ENCODE measurements around the gene SUN2.

SUN2 gene

DNA sequence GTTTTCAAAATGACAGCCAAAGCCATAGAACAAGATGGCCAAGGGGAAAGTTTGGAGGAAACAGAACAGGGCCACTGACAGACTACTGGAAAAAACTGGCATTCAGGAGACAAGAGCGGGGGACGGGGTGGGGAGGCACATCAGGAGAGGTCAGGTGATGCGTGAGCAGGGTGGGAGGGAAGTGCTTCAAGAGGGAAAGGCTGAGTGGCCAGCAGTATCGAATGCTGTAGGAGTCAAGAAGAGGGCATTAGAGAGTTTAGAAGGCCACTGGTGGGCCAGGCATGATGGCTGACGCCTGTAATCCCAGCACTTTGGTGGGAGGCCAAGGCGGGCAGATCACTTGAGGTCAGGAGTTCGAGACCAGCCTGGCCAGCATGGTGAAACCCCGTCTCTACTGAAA is 41.9 kb downstream of the SUN2 start:
- DNase-seq, result no peak

DNA sequence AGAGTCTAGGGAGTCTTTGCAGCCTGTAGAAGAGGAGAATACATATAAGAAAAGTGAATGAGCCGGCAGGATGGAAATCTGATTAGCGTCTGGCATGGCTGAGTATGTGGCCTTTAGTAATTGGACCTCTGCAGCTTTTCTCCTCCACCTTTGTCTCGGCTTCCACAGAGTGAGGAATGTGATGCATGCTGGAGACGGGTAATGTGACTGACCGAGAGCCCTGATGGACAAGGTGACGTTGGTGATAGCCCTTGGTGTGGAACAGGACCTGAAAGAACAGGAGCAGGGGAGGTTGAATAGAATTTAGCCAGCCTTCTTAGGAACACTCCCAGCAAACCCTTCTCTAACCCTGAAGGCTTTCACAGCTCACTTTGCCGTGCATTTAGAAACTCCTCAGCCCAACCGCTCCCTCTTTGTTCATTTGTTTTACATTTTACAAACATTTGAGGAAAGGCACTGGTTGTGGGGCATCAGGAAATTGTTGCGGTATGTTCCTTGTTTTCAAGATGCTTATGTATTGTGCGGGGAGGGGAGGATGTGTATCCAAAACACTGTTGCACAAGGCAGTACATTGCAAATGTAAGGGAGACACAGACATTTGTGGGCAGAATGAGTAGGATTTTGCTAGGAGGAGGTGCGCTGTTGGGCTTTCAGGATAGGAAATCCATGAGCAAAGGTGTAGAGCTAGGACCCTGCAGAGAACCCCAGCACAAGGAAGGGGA is 43.2 kb downstream of the SUN2 start:
- DNase-seq, result no peak

DNA sequence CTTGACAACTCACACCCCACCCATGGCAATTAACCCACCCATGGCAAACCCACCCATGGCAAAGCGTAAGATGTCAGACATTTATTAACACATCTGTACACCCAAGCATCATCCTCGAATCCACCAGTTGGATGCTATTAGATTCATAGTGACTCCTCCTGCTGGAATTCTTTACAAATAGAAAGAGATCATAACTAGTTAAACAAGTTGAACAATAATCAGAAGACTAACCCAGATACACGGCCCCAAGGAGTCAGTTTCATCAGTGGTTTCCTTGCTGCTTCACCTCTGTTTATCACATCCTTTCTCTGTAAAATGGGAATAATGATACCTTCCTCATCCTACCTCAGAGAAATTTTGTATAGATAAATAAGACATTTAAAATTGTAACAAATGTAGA is 44.9 kb downstream of the SUN2 start:
- no peak for DNase-seq

DNA sequence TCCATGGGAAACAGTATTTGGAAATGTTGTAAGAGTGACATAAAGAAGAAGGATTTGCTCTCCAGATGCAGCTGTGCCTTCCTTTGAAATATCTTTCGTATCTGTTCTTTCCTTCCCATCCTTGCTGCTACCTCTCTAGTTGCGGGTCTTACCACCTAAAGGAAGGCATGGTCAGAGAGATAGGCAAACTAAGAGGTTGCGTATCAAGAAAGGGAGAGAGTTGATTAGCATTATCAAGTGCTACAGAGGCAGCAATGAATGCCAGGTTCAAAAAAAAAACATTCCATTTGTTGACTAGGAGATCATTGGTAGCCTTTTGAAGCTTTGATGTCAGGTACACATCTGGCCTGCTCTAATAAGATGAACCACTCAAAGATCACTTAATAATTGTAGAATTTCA is 45.4 kb downstream of the SUN2 start:
- DNase-seq, result no peak

DNA sequence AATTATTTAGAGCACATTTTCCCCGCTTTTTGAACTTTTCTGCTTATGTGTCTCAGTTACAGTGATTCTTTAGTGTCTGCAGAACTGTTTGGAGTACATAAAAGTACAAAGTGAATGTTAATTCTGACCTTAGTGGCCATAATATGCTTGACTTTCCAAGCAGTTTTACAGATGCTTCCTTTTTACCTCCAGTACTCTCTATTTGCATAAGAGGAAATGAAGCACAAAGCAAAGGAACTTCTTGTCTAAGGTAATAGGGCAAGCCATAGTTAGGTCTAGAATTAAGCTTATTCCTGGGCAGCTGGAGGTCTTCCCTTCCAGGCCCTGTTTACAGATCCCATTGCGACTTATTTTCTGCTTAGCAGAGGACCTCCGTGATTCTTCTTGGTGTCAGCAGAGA is 46.5 kb downstream of the SUN2 start:
- no peak for DNase-seq

DNA sequence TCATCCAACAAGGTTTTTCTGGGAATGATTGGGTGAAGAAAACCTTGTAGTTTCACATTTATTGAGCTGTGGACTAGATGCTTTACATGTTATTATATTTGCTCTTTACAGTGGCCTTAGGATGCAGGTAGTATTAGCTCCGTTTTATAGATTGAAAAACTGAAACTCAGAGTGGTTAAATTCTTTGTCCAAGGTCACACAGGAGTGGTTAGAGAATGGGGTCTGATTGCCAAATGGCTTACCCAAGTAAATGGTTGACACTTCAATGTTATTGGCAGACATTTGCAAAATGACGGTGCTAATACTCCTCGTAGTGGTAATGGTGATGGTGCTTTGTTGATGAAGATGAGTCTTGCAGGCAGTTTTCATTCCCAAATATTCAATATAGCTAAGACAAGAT is 47.8 kb downstream of the SUN2 start:
- DNase-seq, result no peak

DNA sequence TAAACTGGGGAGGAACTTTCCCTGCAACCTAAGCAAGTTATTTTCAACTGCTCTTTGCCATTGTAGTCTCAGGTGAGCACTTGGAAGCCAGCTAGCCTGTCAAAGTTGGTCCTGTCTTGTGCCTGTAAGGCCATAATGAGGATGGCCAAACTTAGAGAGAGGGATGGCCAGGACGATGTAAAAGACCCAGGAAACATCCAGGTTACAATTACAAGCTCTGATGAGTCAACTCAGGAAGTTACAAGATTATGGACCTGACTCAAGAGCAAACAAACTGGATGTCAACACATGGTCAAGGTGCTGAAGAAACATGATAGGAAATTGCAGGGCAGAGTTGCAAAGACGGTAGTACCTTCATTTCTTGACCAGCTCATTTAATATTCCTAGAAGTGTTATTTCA is 48.5 kb downstream of the SUN2 start:
- DNase-seq, result peak; percentile 33 to 57 (median 56)

DNA sequence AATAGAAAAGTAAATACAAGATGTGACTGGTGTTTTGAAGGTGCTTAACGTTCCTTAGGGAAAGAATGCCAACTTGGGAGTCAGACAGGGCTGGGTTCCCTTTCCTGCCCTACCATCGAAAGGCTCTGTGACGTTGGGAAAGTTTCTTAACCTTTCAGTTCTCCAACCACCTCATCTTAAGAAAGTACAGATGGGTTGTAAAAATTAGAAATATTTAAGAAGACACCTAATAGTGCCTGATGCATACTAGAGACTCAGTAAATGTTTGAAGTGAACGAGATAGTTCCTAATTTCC is 49.0 kb downstream of the SUN2 start:
- peak; percentile 65 to 72 (median 68) for DNase-seq

DNA sequence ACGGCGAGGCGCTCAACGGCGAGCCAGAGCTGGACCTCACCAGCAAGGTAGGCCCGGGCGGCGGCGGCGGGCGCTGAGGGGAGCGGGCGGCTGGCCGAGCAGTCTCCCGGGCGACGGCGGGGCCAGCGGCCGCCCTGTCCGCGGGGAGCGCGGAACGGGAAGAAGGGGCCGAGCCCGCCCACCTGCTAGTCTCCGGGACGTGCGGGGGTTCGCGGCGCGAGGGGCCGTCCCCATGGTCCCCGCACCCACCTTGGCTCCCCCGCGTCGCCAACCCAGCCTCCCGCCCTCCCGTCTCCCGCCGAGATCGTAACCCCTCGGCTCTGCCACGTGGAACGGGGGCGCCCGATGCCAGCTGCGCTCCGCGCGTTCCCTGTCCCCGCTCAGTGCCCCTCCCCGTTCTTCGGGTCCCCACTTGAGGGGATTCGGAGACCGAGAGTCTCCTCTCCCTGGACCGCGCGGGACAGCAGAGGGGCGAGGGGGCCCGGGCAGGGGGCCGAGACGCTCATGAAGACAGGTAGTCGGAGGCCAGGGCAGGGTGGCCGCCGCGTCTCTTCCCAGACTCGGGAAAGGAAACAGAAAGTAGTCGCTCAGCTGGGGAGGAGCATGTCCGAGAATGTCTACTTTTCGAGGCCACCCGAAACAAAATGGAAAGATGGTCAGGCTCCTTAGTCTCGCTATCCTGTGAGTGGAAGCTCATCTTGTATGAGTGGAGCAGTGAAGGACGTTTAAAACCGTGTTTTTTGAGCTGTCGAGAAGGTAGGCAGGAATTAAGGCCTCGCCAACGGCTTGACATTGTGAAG is 49.5 kb downstream of the SUN2 start:
- peak; percentile 64 to 77 (median 74) for DNase-seq

DNA sequence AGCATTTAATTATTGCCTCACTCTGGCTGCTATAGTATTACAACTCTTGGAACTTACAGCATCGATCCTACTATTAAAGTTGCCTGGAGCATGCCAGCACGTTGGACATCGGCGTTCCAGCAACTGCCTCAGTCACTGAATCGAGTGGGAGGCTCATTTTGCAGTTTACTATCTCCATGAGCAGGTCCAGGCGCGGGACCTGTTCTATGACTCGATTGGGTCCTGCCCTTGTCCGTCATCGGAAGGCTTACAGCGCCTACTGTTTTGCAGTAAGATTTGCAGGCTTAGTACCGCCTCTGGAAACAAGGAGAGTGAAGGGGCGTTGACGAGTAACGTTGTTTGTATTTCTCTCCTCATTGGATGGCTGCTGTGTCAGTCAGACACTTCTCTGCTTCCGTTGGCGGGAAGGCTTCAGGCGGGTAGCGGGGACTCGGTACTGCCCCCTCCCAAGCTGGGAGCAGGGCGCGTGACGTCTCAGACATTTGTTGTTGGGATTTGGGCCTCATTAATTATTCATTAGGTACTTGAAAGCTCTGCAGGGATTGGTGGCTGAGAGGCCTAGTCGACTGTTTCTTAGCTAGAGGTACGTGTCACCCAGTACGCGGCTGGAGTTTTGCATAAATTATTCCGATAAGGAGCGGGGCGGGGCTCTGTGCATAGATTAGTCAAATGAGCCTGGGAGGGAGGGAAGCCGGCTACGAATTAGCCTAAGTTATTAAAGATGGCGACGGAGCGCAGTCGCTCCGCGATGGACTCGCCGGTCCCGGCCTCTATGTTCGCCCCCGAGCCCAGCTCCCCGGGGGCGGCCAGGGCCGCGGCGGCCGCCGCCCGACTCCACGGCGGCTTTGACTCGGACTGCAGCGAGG is 50.3 kb downstream of the SUN2 start, which contains the start of gene GTPBP1:
Gene GTPBP1 (plus strand): TSS at position 710 of the 866 bp plus-strand sequence. CDS start 12 bp downstream, at position 722.
- DNase-seq, result peak; percentile 98 to 100 (median 100)

DNA sequence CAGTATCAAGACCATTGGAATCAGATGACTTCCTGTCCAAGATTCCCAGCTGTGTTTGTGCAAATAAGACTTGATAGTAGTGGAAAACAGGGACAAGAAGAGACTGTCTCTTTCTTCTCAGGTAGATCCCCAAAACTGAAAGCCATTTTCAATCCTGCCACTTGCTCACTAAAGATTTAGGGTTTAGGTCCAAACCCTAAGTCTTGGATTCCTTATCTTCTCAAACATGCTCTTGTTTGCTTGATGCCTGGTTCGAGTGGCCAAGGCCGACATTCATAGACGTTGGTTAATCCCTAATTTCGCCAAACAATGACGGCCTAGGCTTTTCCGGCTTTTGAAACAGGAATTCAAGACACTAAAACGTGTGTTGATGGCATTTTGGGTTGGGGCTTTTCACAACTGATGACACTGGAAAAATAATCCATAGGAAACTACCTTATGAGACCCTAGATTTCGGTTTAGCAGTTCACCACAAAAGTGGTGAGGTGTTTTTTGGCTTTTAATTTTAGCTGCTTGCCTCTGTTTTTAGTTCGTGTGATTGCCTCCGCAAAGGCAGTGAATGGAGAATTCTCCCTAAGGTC is 51.1 kb downstream of the SUN2 start:
- DNase-seq, result peak in 2 of 3 donors; percentile 25 to 57

DNA sequence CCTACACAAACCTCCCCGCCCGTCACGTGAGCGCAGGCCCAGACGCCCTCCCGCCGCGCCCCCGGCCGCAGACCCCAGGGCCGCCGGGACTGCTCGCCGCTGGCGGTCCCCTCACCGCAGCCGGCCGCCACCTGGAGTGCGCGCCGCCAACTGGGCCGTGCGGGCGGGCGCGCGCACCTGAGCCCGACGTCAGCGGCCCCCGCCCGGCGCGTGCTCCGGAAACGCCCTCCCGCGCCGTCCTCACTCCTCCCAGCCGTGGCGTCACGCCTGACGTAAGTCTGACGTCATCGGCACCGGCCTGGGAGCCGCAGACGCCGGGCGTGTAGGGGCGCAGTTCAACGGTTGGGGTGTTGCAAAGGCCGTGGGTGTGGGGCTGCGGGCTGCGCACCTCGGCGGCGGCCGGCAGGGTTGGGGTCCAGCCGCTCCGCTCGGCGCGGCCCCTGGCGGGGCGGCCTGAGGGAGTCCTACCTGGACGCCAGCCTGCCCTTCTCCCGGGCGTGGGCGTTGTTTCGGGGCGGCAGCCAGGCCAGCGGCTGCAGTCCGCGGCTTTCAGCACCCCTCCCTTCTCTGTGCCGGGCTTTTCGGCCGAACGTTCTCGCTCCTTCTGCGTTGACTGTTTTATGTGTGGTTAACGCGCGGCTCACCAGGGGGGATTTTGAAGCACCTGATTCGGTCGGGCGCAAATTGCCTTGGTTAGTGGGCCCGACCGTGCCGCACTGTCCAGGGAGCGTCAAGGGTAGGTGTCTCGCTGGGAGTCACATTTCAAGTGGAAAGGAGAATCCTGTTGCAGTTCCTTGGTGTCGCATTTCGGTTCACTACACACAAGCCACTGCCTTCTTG is 54.8 kb downstream of the SUN2 start, which contains the start of gene JOSD1:
Gene JOSD1 (minus strand): TSS at position 155 of the 840 bp plus-strand sequence. CDS start 956 bp downstream, outside the sequence.
- peak; percentile 97 to 99 (median 99) for DNase-seq

DNA sequence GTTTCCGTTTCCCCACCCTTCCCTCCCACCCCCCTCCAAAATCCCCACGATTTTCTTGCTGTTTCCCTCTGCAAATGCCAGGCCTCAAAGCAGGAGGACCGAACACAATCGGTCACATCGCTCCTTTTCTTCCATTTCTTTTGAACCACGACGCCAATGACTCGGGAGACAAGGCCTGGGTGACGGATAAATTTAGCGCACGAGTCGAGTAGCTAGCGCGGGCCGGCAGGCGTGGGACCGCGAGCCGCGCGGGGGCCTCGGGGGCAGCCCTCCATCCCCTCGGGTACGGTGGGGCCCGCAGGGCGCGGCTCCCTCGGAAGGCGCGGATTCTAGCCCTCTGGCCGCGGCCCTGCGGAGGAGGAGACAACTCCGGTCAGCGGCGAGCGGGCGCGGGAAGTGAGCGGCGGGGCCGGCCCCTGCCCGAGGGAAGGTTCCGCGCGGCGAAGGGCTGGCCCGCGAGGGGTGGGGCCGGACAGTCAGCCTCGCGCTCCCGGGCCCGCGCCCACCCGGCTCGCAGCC is 55.5 kb downstream of the SUN2 start:
- DNase-seq, result peak; percentile 88 to 94 (median 88)

DNA sequence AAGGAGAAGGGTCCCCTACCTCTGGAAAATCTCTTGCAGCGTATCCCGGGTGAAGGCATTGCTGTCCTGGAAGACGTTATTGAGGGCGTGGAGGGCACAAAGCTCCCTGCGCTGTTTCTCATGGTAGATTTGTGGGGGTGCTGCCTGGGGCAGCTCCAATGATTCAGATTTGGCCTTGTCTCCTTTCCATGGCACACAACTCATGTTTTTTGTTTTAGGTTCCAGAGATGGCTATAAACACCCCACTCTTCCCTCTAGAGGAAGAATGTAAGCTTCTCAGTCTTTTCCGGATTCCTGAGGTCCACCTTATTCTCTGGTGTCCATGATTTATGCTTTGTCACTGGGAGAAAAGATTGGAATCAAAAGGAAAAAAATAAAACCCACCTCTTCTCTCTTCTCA is 56.0 kb downstream of the SUN2 start:
- DNase-seq, result no peak

DNA sequence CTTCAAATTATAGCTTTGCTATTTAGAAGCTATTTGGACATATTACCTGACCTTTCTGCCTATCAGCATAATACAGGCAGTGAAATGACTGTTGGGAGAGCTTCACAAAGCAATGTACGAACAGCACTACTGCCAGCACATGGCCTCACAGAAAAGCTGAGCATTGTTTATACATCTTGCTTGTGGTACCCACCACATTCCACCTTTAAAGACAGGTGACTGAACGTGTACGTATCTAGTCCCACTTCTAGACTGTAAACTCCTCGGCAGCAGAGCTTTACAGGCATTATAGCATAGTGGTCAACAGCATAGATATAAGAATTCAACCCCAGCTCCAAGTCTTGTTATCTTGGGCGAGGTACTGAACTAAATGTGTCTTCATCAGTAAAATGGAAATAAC is 56.7 kb downstream of the SUN2 start:
- DNase-seq, result no peak

DNA sequence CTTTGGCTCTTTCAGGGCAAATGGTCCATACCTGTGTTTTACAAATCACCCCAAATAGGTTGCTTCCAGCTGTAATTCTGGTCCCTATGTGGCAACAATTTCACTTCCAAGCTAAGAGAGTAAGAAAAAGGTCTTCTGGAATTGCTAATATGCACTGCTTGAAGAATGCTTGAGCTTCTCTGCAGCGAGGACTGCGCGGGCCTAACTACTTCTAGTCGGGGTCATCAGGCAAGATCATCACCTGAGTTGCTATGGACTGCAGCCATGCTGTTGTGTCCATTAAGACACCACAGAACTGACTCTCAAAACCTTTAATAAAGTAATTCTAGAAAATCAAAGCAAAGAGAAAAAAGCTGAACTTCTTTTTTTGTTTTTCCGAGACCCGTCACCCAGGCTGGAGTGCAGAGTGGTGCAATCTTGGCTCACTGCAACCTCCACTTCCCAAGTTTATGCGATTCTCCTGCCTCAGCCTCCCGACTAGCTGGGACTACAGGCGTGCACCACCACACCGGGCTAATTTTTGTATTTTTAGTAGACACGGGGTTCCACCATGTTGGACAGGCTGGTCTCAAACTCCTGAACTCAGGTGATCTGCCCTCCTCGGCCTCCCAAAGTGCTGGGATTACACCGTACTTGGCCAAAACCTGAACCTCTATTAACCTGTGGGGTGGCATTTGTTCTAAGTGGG is 57.2 kb downstream of the SUN2 start:
- no peak for DNase-seq

DNA sequence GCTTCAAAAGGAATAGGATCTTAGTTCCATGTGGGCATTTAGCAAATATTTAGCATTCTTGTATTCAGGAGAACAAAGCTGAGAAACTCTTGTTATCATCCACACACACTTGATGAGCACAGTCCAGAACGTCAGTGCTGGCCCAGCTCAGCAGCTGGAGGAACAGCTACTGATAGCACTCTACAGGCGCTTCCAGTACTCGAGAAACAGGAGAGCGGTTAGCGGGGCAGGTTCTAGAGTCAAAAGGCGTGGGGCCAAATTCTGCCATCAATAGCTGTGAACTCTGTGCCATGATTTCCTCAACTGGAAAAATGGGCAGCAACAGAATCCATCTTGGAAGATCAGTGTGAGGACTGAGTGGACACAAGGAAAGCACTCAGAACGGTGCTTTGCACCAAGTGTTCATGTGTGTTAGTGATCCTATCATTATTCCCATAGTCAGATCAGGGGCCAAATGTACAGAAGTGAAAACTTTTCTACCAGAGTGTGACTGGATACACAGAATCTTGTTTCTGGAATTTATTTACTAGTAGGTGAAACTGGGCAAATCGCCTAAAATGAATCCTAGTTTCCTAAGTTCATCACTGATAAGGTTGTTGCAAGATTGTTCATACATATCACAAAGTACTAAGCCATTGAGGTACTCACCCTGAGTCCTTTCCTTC is 58.2 kb downstream of the SUN2 start:
- no peak for DNase-seq

DNA sequence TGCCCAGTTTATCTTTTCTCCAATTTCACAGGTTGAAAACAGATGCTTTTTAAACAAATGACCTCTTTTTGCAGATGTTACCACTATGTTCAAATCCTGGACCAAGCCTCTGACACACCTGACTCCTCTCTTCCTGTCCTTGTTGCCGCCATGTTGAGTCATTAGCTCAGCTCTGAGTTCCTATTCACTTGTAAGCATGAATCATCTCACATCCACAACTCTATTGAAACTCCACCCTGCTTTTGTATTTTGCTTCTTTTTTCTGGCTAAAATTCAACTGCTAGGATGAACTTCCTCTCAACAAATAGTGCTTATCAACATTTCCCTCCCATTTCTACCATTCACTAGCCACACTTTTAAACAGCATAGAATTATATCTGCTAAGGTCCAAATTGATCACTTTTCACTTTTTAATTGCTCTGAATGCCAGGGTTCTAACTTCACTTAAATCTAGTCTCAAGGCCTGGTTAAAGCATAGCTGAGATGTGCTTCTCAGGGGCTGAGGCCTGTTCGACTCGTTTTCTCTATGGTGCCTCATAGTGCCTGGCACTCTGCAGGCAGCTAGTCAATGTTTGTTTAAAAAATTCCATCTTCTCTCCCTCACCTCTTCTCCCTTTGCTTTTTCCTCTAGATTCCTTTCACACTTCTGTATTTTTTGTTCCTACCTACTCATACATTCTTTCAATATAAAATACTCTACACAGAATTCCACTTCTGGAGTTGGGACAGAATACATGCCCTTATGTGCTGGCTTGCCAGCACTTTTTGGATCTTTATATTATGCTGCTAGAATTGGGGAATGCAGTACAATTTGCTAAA is 59.0 kb downstream of the SUN2 start:
- peak; percentile 64 to 82 (median 81) for DNase-seq

DNA sequence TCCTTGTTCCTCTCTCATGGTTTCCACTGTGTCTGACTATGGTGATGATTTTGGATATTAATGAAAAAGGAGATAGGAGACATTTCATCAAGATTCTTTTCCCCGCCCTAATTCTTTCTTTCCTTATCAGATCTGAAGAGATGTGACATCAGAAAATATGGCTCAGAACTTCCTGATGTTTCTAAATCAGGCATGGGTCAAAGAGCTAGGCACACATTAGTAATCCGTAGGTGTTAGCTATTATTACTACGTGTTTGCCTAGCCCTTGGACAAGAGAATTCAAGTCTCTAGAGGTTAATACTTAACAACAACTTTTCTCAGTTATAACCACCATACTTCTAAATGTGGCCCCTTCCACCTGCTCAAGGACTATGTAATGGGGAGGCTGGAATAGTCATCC is 60.9 kb downstream of the SUN2 start:
- DNase-seq, result peak; percentile 47 to 72 (median 58)

DNA sequence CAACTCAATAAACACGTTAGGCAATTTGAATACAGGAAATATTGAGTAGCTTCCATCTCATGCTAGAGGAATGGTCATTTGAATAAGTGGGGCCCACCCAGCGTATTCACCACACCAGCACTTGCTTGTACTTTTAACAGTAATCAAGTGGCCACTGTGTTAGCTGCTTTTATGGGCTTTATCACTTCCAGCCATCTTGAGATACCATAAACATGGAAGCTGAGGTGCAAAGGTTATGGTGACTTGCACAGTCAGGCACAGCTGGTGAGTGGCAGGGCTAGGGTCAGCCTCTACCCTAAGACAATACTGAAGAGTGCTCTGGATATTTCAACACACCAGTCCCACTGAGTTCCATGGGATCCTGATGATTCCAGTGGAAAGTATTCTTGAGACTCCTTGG is 61.7 kb downstream of the SUN2 start:
- DNase-seq, result no peak
